Large intestine (tissue), 12 donors: Measurements from ENCODE around the gene DCLK2. TPM values are rescaled to one million over a fixed set of nuclear protein-coding genes. Genes with fewer than 3 reads are reported as not detected.

Experiments
- DNase-seq, 2 donors: peaks; one replicate each; pipeline versions ENCODE4 v3.0.0 to v3.0.0-alpha.2; 2013
- H3K27ac ChIP-seq: one replicate; pipeline ENCODE4 v1.5.1; 2013; ENCODE audit warnings: low read length
- H3K27me3 ChIP-seq: 2 replicates; pipeline ENCODE4 v1.6.1; 2013; ENCODE audit warnings: low read length; ENCODE audit not compliant: control insufficient read depth, insufficient read depth
- H3K36me3 ChIP-seq: 2 replicates; pipeline ENCODE4 v1.6.1; 2013; ENCODE audit warnings: low read length; ENCODE audit not compliant: control insufficient read depth, insufficient read depth
- H3K4me1 ChIP-seq: one replicate; pipeline ENCODE4 v1.6.1; 2013; ENCODE audit warnings: low read length; ENCODE audit not compliant: control insufficient read depth, insufficient read depth
- H3K4me3 ChIP-seq: one replicate; pipeline ENCODE4 v1.5.1; 2013; ENCODE audit warnings: low read length
- H3K9me3 ChIP-seq: one replicate; pipeline ENCODE4 v1.6.1; 2013; ENCODE audit warnings: mild to moderate bottlenecking, low read depth, low read length, moderate library complexity; ENCODE audit not compliant: control insufficient read depth
- WGBS: methylation state at CpG from one replicate; pipeline ENCODE4 v1.1.5; 2013; ENCODE audit warnings: low lambda C conversion rate; ENCODE audit not compliant: insufficient coverage; 5-methylcytosine and 5-hydroxymethylcytosine counted together
- long read RNA-seq, 11 donors: transcript quantifications; one replicate each; lab custom pipeline, GENCODE V29; 2026
- polyA plus RNA-seq: library from polyadenylated mRNA; unstranded; fragments of 120-200 nt; gene quantifications from one replicate; pipeline ENCODE4 v1.2.1, GENCODE V29; 2013

Gene DCLK2
- 7.1 TPM for polyA plus RNA-seq
- long read RNA-seq, donor 1: 0 reads
- long read RNA-seq, donor 2: 0 reads
- long read RNA-seq, donor 3: 0 reads
- long read RNA-seq, donor 4: 0 reads
- long read RNA-seq, donor 5: 0 reads
- long read RNA-seq, donor 6: 0 reads
- long read RNA-seq, donor 7, partial matches to known transcripts: 0 of 1 reads
- long read RNA-seq, donor 7, other reads (novel, unspliced or antisense): 0 of 1 reads
- long read RNA-seq, donor 8: 0 reads
- long read RNA-seq, donor 9: 0 reads
- long read RNA-seq, donor 10: 0 reads
- long read RNA-seq, donor 11: 0 reads

- H3K4me1 ChIP-seq: peaks cover 4% of the 10 kb centered on the region
- no CpG with 5 or more reads among the region's 68 CpGs for WGBS
Measured at GRCh38 chr4:150078041-150078578, at the start of gene DCLK2. Gene DCLK2 (plus strand): TSS chr4:150078445. CDS start chr4:150079028, 583 bp downstream.

GRCh38 chr4:150032541-150032940 is 45.7 kb upstream of the DCLK2 start:
- no peaks in the 10 kb centered on the region for H3K4me1 ChIP-seq
- H3K9me3 ChIP-seq: no peaks in the 10 kb centered on the region
- DNase-seq: no peak
- H3K36me3 ChIP-seq: no peaks in the 10 kb centered on the region
- no peaks in the 10 kb centered on the region for H3K27me3 ChIP-seq
- no peak overlapping the region for H3K4me3 ChIP-seq
- 100% methylated on average over 3 of the region's 7 CpGs for WGBS
- H3K27ac ChIP-seq: no peak overlapping the region

More at GRCh38 chr4:150078041-150078578, at the start of gene DCLK2:
- peaks cover 44% of the 10 kb centered on the region for H3K27me3 ChIP-seq
- H3K4me3 ChIP-seq: peak within 1 kb of the TSS; percentile 63
- peak; percentile 47 to 56 for DNase-seq
- no peaks in the 10 kb centered on the region for H3K36me3 ChIP-seq
- peaks cover 4% of the 10 kb centered on the region for H3K9me3 ChIP-seq
- peak within 1 kb of the TSS; percentile 48 for H3K27ac ChIP-seq

- Histone ChIP-seq H3K4me3 (no peak overlapping the region), H3K36me3 (no peaks in the 10 kb centered on the region), H3K27me3 (no peaks in the 10 kb centered on the region), H3K4me1 (no peaks in the 10 kb centered on the region), H3K9me3 (no peaks in the 10 kb centered on the region), H3K27ac (no peak overlapping the region)
- no peak for DNase-seq
- WGBS: no CpG with 5 or more reads among the region's 4 CpGs
Measured at GRCh38 chr4:150033081-150033480, 45.2 kb upstream of the DCLK2 start.

GRCh38 chr4:150033901-150034300 is 44.3 kb upstream of the DCLK2 start:
- H3K36me3 ChIP-seq: no peaks in the 10 kb centered on the region
- H3K4me3 ChIP-seq: no peak overlapping the region
- WGBS: no CpG with 5 or more reads among the region's 2 CpGs
- H3K9me3 ChIP-seq: no peaks in the 10 kb centered on the region
- no peak overlapping the region for H3K27ac ChIP-seq
- no peaks in the 10 kb centered on the region for H3K4me1 ChIP-seq
- H3K27me3 ChIP-seq: no peaks in the 10 kb centered on the region
- DNase-seq: peak; percentile 4 to 33

- Histone ChIP-seq H3K27ac (no peak overlapping the region), H3K27me3 (no peaks in the 10 kb centered on the region), H3K4me3 (no peak overlapping the region), H3K4me1 (no peaks in the 10 kb centered on the region), H3K36me3 (no peaks in the 10 kb centered on the region), H3K9me3 (no peaks in the 10 kb centered on the region)
- WGBS: 100% methylated on average over 1 of the region's 6 CpGs
- no peak for DNase-seq
Measured at GRCh38 chr4:150037251-150037856, 40.9 kb upstream of the DCLK2 start.

- H3K4me1 ChIP-seq: no peaks in the 10 kb centered on the region
- no peak for DNase-seq
- no peak overlapping the region for H3K27ac ChIP-seq
- 100% methylated on average over 2 of the region's 6 CpGs for WGBS
- H3K9me3 ChIP-seq: no peaks in the 10 kb centered on the region
- no peaks in the 10 kb centered on the region for H3K27me3 ChIP-seq
- no peaks in the 10 kb centered on the region for H3K36me3 ChIP-seq
- H3K4me3 ChIP-seq: no peak overlapping the region
Measured at GRCh38 chr4:150038335-150039076, 39.7 kb upstream of the DCLK2 start.

- DNase-seq: no peak
- no peaks in the 10 kb centered on the region for H3K9me3 ChIP-seq
- H3K36me3 ChIP-seq: no peaks in the 10 kb centered on the region
- no CpG with 5 or more reads among the region's 2 CpGs for WGBS
- no peaks in the 10 kb centered on the region for H3K27me3 ChIP-seq
- no peak overlapping the region for H3K4me3 ChIP-seq
- no peak overlapping the region for H3K27ac ChIP-seq
- no peaks in the 10 kb centered on the region for H3K4me1 ChIP-seq
Measured at GRCh38 chr4:150039274-150040127, 38.7 kb upstream of the DCLK2 start.

GRCh38 chr4:150044517-150044916 is 33.7 kb upstream of the DCLK2 start:
- no peak for DNase-seq
- Histone ChIP-seq H3K36me3 (no peaks in the 10 kb centered on the region), H3K27me3 (no peaks in the 10 kb centered on the region), H3K27ac (no peak overlapping the region), H3K9me3 (no peaks in the 10 kb centered on the region), H3K4me3 (no peak overlapping the region), H3K4me1 (no peaks in the 10 kb centered on the region)
- WGBS: 100% methylated on average over 1 of the region's 3 CpGs

- no peak overlapping the region for H3K27ac ChIP-seq
- 94% methylated on average over 2 of the region's 3 CpGs for WGBS
- H3K36me3 ChIP-seq: no peaks in the 10 kb centered on the region
- DNase-seq: no peak
- no peak overlapping the region for H3K4me3 ChIP-seq
- H3K4me1 ChIP-seq: no peaks in the 10 kb centered on the region
- H3K27me3 ChIP-seq: no peaks in the 10 kb centered on the region
- no peaks in the 10 kb centered on the region for H3K9me3 ChIP-seq
Measured at GRCh38 chr4:150045410-150045809, 32.8 kb upstream of the DCLK2 start.
